ENCODE measurements around the gene KPRP.

KPRP gene

DNA sequence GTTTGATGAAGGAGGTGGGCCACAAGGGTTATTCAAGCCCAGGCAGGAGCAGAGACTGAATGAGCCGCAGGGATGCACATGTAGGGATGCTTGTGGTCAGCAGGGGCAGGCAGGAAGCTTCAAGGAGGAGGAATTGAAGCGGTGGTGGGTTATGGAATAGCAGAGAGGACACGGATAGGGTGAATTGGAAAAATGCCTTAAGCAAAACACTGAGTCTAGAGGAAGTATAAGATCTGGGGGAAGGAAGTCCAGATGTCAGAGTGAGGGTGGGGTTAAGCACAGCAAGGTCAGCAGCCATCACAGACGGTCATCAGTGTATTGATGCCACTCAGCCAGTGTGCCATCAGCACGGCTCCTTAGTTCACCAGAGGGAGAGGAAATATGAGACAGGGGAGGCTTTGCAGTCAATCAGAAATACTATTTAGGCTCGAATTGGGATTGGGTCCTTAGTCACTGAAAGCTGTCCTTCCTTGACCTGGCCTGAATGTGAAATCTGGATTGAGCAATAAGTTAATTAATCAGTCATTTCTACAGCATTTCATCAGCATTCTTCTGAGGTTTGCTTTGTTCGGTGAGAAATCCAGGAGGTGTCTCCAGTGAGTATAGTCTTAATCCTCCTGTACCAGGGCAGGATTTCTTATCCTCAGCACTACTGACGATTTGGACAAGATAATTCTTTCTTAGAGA, 11.2 kb downstream of the KPRP start:
- TF ChIP-seq, protein P1, sequence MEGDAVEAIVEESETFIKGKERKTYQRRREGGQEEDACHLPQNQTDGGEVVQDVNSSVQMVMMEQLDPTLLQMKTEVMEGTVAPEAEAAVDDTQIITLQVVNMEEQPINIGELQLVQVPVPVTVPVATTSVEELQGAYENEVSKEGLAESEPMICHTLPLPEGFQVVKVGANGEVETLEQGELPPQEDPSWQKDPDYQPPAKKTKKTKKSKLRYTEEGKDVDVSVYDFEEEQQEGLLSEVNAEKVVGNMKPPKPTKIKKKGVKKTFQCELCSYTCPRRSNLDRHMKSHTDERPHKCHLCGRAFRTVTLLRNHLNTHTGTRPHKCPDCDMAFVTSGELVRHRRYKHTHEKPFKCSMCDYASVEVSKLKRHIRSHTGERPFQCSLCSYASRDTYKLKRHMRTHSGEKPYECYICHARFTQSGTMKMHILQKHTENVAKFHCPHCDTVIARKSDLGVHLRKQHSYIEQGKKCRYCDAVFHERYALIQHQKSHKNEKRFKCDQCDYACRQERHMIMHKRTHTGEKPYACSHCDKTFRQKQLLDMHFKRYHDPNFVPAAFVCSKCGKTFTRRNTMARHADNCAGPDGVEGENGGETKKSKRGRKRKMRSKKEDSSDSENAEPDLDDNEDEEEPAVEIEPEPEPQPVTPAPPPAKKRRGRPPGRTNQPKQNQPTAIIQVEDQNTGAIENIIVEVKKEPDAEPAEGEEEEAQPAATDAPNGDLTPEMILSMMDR (IDR thresholded peaks at IDR 0.05; ENCODE audit: low read depth, low read length) = no peak
- no peak overlapping the region for H3K4me3 ChIP-seq (ENCODE audit: low read depth, low read length)

DNA sequence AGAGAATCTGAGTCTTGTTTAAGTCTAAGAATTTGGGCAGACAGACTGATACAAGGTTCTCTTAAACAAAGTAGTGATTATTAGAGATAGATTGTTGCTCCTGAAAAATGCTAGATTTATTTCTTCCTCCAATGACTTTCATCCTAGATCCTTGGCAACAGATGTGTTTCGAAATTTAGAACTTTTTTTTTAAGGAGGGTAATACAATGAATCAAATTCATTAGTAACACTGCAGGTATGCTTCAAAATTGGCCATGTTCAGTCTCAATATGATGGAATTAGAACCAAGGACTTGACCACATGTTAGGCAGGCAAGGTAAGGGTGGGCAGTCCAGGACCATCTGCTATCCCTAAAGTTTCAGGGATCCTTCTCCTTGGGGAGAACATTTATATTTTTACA, 12.6 kb downstream of the KPRP start:
- H3K4me3 ChIP-seq (ENCODE audit: low read depth, low read length) = no peak overlapping the region
- TF ChIP-seq, protein P1 (IDR thresholded peaks at IDR 0.05; ENCODE audit: low read depth, low read length) = no peak

DNA sequence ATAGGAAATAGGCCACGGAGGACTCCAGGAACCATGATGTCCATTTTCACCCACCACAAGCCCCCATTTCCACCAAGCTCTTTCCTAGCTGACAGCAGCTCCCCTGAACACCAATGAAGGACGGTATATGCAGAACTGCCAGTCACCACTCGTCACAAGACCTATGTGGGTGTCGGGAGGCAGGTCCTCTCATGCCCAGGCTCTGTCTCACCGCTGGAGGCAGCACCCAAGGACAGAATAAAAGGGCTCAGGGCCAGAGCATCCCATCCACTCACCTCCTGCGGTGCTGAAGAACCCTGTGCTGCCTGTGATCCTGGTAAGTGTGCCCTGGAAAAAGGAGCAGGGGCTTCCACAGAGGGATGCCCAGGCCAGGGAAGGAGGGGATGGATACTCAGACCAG, 17.1 kb downstream of the KPRP start, which contains the start of gene LCE1F:
Gene LCE1F (plus strand): TSS at position 266 of the 400 bp plus-strand sequence. CDS start 1,232 bp downstream, outside the sequence.
- TF ChIP-seq, protein P1 (IDR thresholded peaks at IDR 0.05; ENCODE audit: low read depth, low read length) = no peak
- no peak within 1 kb of the TSS for H3K4me3 ChIP-seq (ENCODE audit: low read depth, low read length)

DNA sequence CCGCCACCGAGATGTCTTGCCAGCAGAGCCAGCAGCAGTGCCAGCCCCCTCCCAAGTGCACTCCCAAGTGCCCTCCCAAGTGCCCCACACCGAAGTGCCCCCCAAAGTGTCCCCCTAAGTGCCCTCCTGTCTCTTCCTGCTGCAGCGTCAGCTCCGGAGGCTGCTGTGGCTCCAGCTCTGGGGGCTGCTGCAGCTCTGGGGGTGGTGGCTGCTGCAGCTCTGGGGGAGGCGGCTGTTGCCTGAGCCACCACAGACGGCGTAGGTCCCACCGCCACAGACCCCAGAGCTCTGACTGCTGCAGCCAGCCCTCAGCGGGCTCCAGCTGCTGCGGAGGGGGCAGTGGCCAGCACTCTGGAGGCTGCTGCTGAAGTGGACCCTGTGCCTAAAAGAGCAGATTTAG, 18.5 kb downstream of the KPRP start:
- TF ChIP-seq, protein P1 (IDR thresholded peaks at IDR 0.05; ENCODE audit: low read depth, low read length) = no peak
- H3K4me3 ChIP-seq (ENCODE audit: low read depth, low read length) = no peak overlapping the region

DNA sequence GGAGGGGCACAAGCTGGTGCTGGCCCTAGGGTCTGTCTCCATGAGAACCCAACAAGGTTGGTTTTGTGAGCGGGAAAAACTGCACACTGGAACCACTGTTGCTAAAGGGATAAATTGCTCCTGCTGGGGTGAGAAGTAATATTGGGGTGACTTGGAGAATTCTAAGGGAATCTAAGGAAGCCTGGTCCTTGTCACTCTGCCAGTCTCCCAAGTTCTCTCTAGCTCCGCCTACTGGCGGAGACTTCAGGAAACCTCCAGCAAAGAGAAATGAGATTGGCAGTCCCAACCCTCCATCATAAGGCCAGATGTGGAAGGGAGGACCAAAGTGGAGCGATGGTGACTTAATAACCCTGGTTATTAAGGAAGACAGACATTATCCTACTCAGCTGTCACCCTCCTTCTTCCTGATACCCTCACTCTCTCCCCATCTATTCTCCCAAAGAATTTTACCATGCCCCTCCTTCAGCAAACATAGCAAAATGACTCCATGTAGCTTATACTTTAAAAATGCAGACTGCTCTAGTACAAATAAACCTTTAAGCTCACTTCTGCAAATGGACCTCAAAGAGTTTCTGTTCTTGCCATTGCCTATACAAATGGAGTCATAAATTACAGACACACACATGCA, 19.8 kb downstream of the KPRP start:
- H3K4me3 ChIP-seq (ENCODE audit: low read depth, low read length) = no peak overlapping the region
- TF ChIP-seq, protein P1 (IDR thresholded peaks at IDR 0.05; ENCODE audit: low read depth, low read length) = no peak

DNA sequence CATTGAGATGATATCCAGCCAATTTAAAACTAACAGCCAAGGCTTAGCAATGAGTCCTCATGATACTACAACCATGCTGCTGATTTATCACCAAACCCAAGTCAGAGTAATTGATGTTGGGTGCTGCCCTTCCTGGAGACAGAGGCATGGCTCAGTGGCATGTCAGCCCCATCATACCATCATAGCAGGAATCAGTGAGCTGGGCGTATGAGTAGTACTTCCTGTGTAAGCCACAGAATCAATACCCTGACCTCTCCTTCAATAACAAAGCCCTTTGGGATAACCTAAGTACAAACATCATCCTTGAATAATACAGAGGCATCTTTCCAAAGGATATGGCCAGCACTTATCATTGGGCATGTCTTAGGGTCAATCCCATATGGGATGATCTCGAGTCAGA, 25.3 kb downstream of the KPRP start:
- TF ChIP-seq, protein P1 (IDR thresholded peaks at IDR 0.05; ENCODE audit: low read depth, low read length) = no peak
- H3K4me3 ChIP-seq (ENCODE audit: low read depth, low read length) = no peak overlapping the region

DNA sequence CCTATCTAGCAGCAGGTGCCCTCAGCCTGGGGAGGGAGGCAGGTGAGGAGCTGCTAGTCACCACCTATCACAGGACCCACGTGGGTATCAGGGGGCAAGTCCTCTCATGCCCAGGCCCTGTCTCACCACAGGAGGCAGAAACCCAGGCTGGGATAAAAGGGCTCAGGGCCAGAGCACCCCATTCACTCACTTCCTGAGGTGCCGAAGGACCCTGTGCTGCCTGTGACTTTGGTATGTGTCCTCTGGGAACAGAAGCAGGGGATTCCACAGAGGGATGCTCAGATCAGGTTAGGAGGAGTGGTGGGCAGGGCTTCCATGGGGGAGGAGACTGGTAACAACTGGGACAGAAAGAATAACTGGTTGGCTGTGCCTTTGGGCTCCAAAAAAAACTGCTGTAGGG, 28.3 kb downstream of the KPRP start, which contains the start of gene LCE1E:
Gene LCE1E (plus strand): TSS at position 181 of the 400 bp plus-strand sequence. CDS start 1,043 bp downstream, outside the sequence.
- TF ChIP-seq, protein P1 (IDR thresholded peaks at IDR 0.05; ENCODE audit: low read depth, low read length) = no peak
- no peak within 1 kb of the TSS for H3K4me3 ChIP-seq (ENCODE audit: low read depth, low read length)

Measured in WI38 (cell line).